SK-N-MC (cell line): ENCODE data around the gene XXYLT1.

Experiments
- DNase-seq: peaks from one replicate; pipeline ENCODE4 v3.0.0-alpha.2; 2011; ENCODE audit warnings: low read depth, low spot score
- H3K27ac ChIP-seq: fragments of 200-600 bp; sonication (generic); 2 replicates; pipeline ENCODE4 v1.5.1; 2016; ENCODE audit warnings: mixed run types
- H3K36me3 ChIP-seq: fragments of 200-600 bp; sonication (generic); 2 replicates; pipeline ENCODE4 v1.6.1; 2017; ENCODE audit warnings: antibody characterized with exemption, low read length, mixed read lengths; ENCODE audit not compliant: insufficient read depth
- H3K4me3 ChIP-seq: fragments of 200-600 bp; sonication (generic); 2 replicates; pipeline ENCODE4 v1.5.1; 2016
- H3K9ac ChIP-seq: fragments of 200-600 bp; sonication (generic); 2 replicates; pipeline ENCODE4 v1.8.0; 2017; ENCODE audit warnings: mixed run types, mixed read lengths; ENCODE audit not compliant: insufficient read length
- H3K9me3 ChIP-seq: fragments of 200-600 bp; sonication (generic); 2 replicates; pipeline ENCODE4 v1.6.1; 2017; ENCODE audit warnings: low read depth, mild to moderate bottlenecking, antibody characterized with exemption, low read length, moderate library complexity, mixed read lengths
- EZH2 ChIP-seq: fragments of 200-600 bp; sonication (generic); IDR thresholded peaks from one replicate; pipeline ENCODE4 v1.6.1; 2017; ENCODE audit warnings: antibody characterized with exemption
- FOXP2 ChIP-seq: optimal IDR thresholded peaks from 2 replicates; pipeline ENCODE3; 2011; ENCODE audit warnings: mild to moderate bottlenecking, moderate library complexity; ENCODE audit not compliant: insufficient read depth; ENCODE audit errors: extremely low read length, control extremely low read depth
- POLR2AphosphoS5 ChIP-seq: IDR thresholded peaks from 2 replicates; pipeline ENCODE4 v1.6.1; 2012; ENCODE audit warnings: mild to moderate bottlenecking, low read depth, low read length, borderline replicate concordance

The XXYLT1 gene

DNA sequence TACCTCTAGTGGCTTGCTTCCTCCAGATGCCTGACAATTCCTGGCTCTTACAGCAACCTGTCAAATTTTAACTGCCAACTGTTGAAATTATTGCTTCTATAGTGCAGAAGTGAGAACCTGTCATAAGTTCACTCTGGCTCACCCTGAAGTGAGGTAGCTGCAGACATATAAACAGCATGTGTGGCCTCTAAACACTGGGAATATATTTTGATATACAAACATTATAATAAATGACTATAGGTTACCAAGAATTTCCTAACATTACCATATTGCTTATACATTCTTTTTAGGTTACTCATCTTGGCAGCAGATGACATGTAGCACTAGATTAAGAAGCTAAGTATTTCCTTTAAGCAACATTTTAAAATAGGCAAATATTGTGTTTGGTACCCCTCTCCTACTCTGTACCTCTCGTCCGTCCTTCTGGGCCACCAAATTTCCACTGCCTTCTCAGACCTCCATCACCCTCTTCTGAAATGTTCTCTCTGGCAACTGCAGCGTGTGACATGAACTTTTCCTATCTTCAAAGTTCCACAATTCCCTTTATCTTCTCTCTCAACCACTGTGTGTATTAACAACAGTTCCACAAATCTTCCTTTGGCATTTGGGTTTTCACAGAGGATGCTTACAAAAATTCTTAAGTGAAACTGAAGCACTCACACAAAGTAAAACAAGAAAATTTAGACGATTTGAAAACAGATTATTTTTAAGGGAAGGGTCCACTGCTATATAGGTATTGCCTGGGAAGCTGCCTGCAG is 15.3 kb upstream of the XXYLT1 start:
- no peak for TF ChIP-seq EZH2
- no peak for TF ChIP-seq POLR2AphosphoS5
- TF ChIP-seq FOXP2 = no peak
- Histone ChIP-seq H3K27ac (no peak overlapping the region), H3K9ac (no peak overlapping the region), H3K36me3 (peaks cover 51% of the 10 kb centered on the region), H3K4me3 (no peak overlapping the region), H3K9me3 (no peaks in the 10 kb centered on the region)
- DNase-seq = no peak

DNA sequence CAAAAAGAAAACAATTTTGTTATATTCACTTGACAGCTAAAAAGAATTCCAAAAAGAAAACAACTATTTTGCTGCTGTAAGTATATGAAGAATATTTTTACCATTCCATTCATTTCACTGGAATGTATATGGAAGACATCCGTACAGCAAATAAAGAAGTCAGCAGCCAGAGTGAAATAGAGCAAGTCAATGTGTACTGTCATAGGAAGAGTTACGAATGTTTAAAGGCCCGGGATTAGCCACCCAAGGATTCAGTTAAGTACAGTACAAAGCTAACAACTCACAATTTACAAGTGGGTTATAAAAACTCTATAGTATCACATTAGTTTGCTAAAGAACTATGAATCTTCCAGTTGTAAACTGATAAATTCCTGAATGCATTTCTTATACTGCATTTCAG is 14.4 kb upstream of the XXYLT1 start:
- no peaks in the 10 kb centered on the region for H3K9me3 ChIP-seq
- peaks cover 47% of the 10 kb centered on the region for H3K36me3 ChIP-seq
- H3K9ac ChIP-seq = no peak overlapping the region
- no peak for TF ChIP-seq EZH2
- no peak for TF ChIP-seq FOXP2
- no peak for TF ChIP-seq POLR2AphosphoS5
- no peak overlapping the region for H3K27ac ChIP-seq
- DNase-seq = no peak
- H3K4me3 ChIP-seq = no peak overlapping the region

- no peak for DNase-seq
These were observed 13.9 kb upstream of the XXYLT1 start for GRCh38 chr3:195284842-195285241.

DNA sequence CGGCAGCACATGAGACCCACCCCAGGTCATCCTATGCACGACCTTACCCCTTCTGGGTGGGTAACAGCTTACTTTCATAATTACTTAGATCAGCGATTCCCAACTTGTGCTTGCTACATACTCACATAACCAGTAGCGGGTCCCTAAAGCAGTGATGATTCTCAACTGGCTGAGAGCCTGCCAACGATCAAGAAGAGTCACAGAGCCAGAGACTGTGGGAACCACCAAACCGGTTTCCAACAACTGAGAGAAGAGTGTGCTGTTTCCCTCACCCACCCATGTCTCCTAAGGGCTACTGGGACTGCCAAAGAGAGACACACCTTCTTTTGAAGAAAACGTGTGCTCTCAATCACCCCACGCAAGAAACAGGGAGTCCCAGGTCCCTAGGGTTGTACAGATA is 12.0 kb upstream of the XXYLT1 start:
- H3K36me3 ChIP-seq = peaks cover 38% of the 10 kb centered on the region
- DNase-seq = no peak
- H3K4me3 ChIP-seq = no peak overlapping the region
- H3K9me3 ChIP-seq = no peaks in the 10 kb centered on the region
- no peak overlapping the region for H3K9ac ChIP-seq
- no peak overlapping the region for H3K27ac ChIP-seq
- no peak for TF ChIP-seq FOXP2
- no peak for TF ChIP-seq POLR2AphosphoS5
- TF ChIP-seq EZH2 = no peak

More at GRCh38 chr3:195284842-195285241, 13.9 kb upstream of the XXYLT1 start:
- H3K9ac ChIP-seq = no peak overlapping the region
- H3K4me3 ChIP-seq = no peak overlapping the region
- H3K27ac ChIP-seq = no peak overlapping the region
- peaks cover 43% of the 10 kb centered on the region for H3K36me3 ChIP-seq
- no peak for TF ChIP-seq POLR2AphosphoS5
- no peak for TF ChIP-seq FOXP2
- TF ChIP-seq EZH2 = no peak
- H3K9me3 ChIP-seq = no peaks in the 10 kb centered on the region

DNA sequence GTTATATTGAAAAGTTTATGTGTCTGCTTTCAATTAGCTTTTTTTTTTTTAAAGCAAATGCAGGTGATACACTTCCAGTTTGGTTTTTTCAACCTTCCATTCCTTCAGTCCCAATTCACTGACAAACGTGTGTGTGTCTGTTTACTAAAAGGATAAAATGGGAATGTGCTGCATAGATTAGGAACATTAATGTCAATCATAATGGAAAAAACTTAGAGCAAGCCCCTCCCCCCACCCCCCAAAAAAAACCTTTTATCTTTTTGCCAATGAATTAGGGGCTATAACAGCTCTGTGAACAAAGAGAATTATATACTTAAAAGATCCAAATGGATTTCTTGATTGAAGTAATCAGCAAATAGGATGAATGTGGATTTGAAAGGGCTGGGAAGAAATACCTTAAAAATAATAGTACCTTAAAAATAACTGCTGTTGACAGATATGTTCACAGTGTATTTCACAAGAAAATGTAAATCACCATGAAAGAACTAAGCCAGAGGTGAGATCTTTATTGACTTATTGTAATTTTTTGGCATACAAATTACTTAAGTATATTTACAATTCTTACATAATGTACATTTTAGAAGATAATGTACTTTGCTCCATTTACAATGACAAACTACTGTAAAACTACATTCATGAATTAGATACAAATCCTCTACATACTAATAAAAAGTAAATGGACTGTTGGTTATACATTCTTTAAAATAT is 3.5 kb upstream of the XXYLT1 start:
- H3K36me3 ChIP-seq = peaks cover 6% of the 10 kb centered on the region
- TF ChIP-seq FOXP2 = no peak
- no peak for TF ChIP-seq EZH2
- no peak for TF ChIP-seq POLR2AphosphoS5
- no peaks in the 10 kb centered on the region for H3K9me3 ChIP-seq
- no peak overlapping the region for H3K9ac ChIP-seq
- H3K27ac ChIP-seq = 0 out of 2 replicates have a peak overlapping the region, but pooled peaks have one; percentile 1
- DNase-seq = no peak
- no peak overlapping the region for H3K4me3 ChIP-seq

DNA sequence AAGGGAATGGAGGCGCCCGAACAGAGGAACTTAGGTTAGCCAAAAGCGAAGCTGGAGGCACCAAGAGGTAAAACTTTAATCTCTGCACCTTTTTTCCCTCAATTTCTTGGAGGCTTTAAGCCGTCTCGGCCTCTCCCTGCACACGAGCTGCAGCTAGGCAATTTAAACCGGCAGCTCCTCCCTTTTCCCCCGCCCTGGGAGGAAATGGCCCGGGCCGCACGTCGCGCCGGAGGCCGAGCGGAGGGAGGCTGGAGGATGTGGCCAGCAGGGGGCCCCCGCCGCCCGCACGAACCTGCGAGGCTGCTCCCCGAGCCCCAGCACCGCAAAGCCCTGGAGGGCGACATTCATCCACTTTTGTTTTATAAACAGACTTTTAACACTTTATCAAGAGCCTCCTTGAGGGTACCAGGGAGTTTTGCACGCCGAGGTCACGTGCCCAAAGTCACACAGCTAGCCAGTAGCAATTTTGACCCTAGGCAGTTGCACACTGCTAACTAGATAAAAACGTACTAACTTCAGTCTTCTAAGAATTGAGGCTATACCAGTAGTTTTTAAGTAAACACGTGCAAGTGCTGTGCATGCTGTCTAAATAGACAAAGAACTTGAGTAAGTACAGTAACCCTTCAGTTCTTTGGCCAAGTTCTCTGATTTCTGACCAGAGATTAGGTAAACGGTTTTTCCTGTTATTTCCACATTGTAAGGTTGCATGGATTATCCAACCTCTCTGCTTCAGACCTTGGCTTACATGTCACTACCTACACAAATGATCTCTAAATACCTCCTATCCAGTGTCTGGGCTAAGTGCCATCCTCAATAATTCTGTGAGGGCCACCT is 668 bp upstream of the XXYLT1 start:
- H3K9me3 ChIP-seq = no peaks in the 10 kb centered on the region
- peak; percentile 78 for DNase-seq
- peaks cover 11% of the 10 kb centered on the region for H3K36me3 ChIP-seq
- peak overlapping the region; percentile 74 for H3K9ac ChIP-seq
- H3K4me3 ChIP-seq = peak overlapping the region; percentile 85
- TF ChIP-seq POLR2AphosphoS5 (peak; percentile 26; the same call in 1 of the 2 replicates), FOXP2 (no peak)
- peak overlapping the region; percentile 70 for H3K27ac ChIP-seq

GRCh38 chr3:195270079-195270816 is 711 bp downstream of the XXYLT1 start:
- Histone ChIP-seq H3K9me3 (no peaks in the 10 kb centered on the region), H3K36me3 (peaks cover 22% of the 10 kb centered on the region), H3K27ac (peak overlapping the region; percentile 72), H3K4me3 (peak overlapping the region; percentile 85), H3K9ac (peak overlapping the region; percentile 78)
- TF ChIP-seq POLR2AphosphoS5 (0 out of 2 replicates have a peak, but pooled peaks have one; percentile 7), FOXP2 (no peak)
- no peak for DNase-seq
